Activated naive CD8-positive, alpha-beta T cell treated with anti-CD3 and anti-CD28 coated beads, Interleukin-2, amount 50 U/mL, for 24 hours (primary cell): ENCODE results near the gene ZNF200.
"Not testable (repeated sequence)": the region's sequence is repeated elsewhere in the genome, so short reads cannot be mapped to it uniquely, and the experiment has no call there.

ENCODE experiments used
- ATAC-seq: fragments of 150-1000 bp; cut with Tn5 transposase; one replicate; pipeline ENCODE4 v1.10.0; 2021
- DNase-seq: peaks from one replicate; pipeline ENCODE4 v3.0.0; 2021
- H3K27ac Mint-ChIP-seq: one replicate; pipeline ENCODE4 v1.8.0; 2021; ENCODE audit warnings: mild to moderate bottlenecking, mixed read lengths
- H3K27me3 Mint-ChIP-seq: one replicate; pipeline ENCODE4 v1.8.0; 2021; ENCODE audit warnings: mixed read lengths
- H3K36me3 Mint-ChIP-seq: one replicate; pipeline ENCODE4 v1.8.0; 2021; ENCODE audit warnings: low read depth, mixed read lengths
- H3K4me1 Mint-ChIP-seq: one replicate; pipeline ENCODE4 v1.8.0; 2021; ENCODE audit warnings: mixed read lengths
- H3K4me3 Mint-ChIP-seq: one replicate; pipeline ENCODE4 v1.8.0; 2021; ENCODE audit warnings: mild to moderate bottlenecking, moderate library complexity, mixed read lengths
- H3K9me3 Mint-ChIP-seq: one replicate; pipeline ENCODE4 v1.8.0; 2021; ENCODE audit warnings: mixed read lengths

The ZNF200 gene

GRCh38 chr16:3183445-3184139 lies 51.4 kb downstream of the ZNF200 start:
- ATAC-seq (no peak), DNase-seq (no peak)
- H3K27ac Mint-ChIP-seq, result peak overlapping the region; percentile 89
- H3K27me3 Mint-ChIP-seq, result peaks cover 75% of the 10 kb centered on the region
- no peaks in the 10 kb centered on the region for H3K9me3 Mint-ChIP-seq
- peak overlapping the region; percentile 81 for H3K4me3 Mint-ChIP-seq
- H3K4me1 Mint-ChIP-seq, result peaks cover 37% of the 10 kb centered on the region
- H3K36me3 Mint-ChIP-seq, result peaks cover 9% of the 10 kb centered on the region

GRCh38 chr16:3182608-3183444 lies 52.1 kb downstream of the ZNF200 start:
- peaks cover 32% of the 10 kb centered on the region for H3K4me1 Mint-ChIP-seq
- H3K27ac Mint-ChIP-seq, result peak overlapping the region; percentile 96
- peak; percentile 82 for DNase-seq
- H3K27me3 Mint-ChIP-seq, result peaks cover 76% of the 10 kb centered on the region
- peaks cover 9% of the 10 kb centered on the region for H3K36me3 Mint-ChIP-seq
- ATAC-seq, result peak; percentile 72
- H3K9me3 Mint-ChIP-seq, result no peaks in the 10 kb centered on the region
- H3K4me3 Mint-ChIP-seq, result peak overlapping the region; percentile 81

- H3K36me3 Mint-ChIP-seq, H3K9me3 Mint-ChIP-seq, DNase-seq, ATAC-seq: not testable (repeated sequence)
- Mint-ChIP-seq H3K4me3 (peak overlapping the region; percentile 81), H3K27ac (peak overlapping the region; percentile 96), H3K4me1 (peaks cover 26% of the 10 kb centered on the region), H3K27me3 (peaks cover 76% of the 10 kb centered on the region)
Measured at GRCh38 chr16:3182293-3182607, 52.7 kb downstream of the ZNF200 start.

GRCh38 chr16:3180445-3180878 lies 54.5 kb downstream of the ZNF200 start:
- Mint-ChIP-seq H3K4me1 (peaks cover 28% of the 10 kb centered on the region), H3K27me3 (peaks cover 82% of the 10 kb centered on the region), H3K36me3 (peaks cover 7% of the 10 kb centered on the region), H3K27ac (no peak overlapping the region), H3K9me3 (no peaks in the 10 kb centered on the region), H3K4me3 (peak overlapping the region; percentile 32)
- ATAC-seq, result no peak
- peak; percentile 55 for DNase-seq

GRCh38 chr16:3179651-3180050 lies 55.3 kb downstream of the ZNF200 start:
- Mint-ChIP-seq H3K9me3 (no peaks in the 10 kb centered on the region), H3K4me3 (no peak overlapping the region), H3K4me1 (peaks cover 32% of the 10 kb centered on the region), H3K27me3 (peaks cover 83% of the 10 kb centered on the region), H3K36me3 (peaks cover 7% of the 10 kb centered on the region), H3K27ac (no peak overlapping the region)
- ATAC-seq, result no peak
- no peak for DNase-seq

GRCh38 chr16:3175157-3176093 lies 59.5 kb downstream of the ZNF200 start:
- ATAC-seq (peak; percentile 4), DNase-seq (peak; percentile 79)
- Mint-ChIP-seq H3K4me1 (peaks cover 40% of the 10 kb centered on the region), H3K9me3 (no peaks in the 10 kb centered on the region), H3K36me3 (peaks cover 1% of the 10 kb centered on the region), H3K4me3 (peak overlapping the region; percentile 57), H3K27ac (peak overlapping the region; percentile 90), H3K27me3 (peaks cover 76% of the 10 kb centered on the region)

GRCh38 chr16:3174618-3175148 lies 60.3 kb downstream of the ZNF200 start:
- no peaks in the 10 kb centered on the region for H3K9me3 Mint-ChIP-seq
- ATAC-seq (no peak), DNase-seq (no peak)
- peaks cover 74% of the 10 kb centered on the region for H3K27me3 Mint-ChIP-seq
- peaks cover 1% of the 10 kb centered on the region for H3K36me3 Mint-ChIP-seq
- peaks cover 43% of the 10 kb centered on the region for H3K4me1 Mint-ChIP-seq
- H3K27ac Mint-ChIP-seq, result peak overlapping the region; percentile 13
- peak overlapping the region; percentile 73 for H3K4me3 Mint-ChIP-seq

- Mint-ChIP-seq H3K36me3 (peaks cover 1% of the 10 kb centered on the region), H3K9me3 (no peaks in the 10 kb centered on the region), H3K4me3 (peak overlapping the region; percentile 73), H3K4me1 (peaks cover 43% of the 10 kb centered on the region), H3K27me3 (peaks cover 74% of the 10 kb centered on the region), H3K27ac (peak overlapping the region; percentile 13)
- DNase-seq (peak; percentile 75), ATAC-seq (no peak)
Measured at GRCh38 chr16:3173892-3174617, 60.9 kb downstream of the ZNF200 start.
